HG03045 (cell line): ENCODE results near the gene CSKMT.

Experiments
- ATAC-seq: cut with Tn5 transposase; IDR thresholded peaks from one replicate; pipeline ENCODE4 v1.9.1; 2021; ENCODE audit warnings: mild to moderate bottlenecking, moderate library complexity; ENCODE audit not compliant: unreplicated experiment

Gene CSKMT

GRCh38 chr11:62715150-62716130 is 50.3 kb downstream of the CSKMT start:
- no peak for ATAC-seq

GRCh38 chr11:62716206-62716605 is 51.1 kb downstream of the CSKMT start:
- ATAC-seq, result no peak

- ATAC-seq, result no peak
These were observed 51.7 kb downstream of the CSKMT start for GRCh38 chr11:62716816-62717215.
